GM12892 (cell line): ENCODE measurements around the gene SLC2A5.

ENCODE experiments used
- POLR2A ChIP-seq: IDR thresholded peaks from 2 replicates; pipeline ENCODE4 v1.6.1; 2011; ENCODE audit warnings: low read depth, low read length, control low read depth
- POLR2AphosphoS5 ChIP-seq: IDR thresholded peaks from 2 replicates; pipeline ENCODE4 v1.6.1; 2011; ENCODE audit warnings: low read depth, low read length, control low read depth

- no peak for TF ChIP-seq POLR2A
- TF ChIP-seq POLR2AphosphoS5: no peak
Measured at GRCh38 chr1:9051379-9051778, 18.1 kb downstream of the SLC2A5 start.
